ENCODE data around the gene NDUFA5. TPM values are rescaled to one million over a fixed set of nuclear protein-coding genes. Genes with fewer than 3 reads are reported as not detected.

Gene NDUFA5
- polyA plus RNA-seq, 1 of the 3 experiments (the other 2 are of a cell fraction): 10.9 TPM

GRCh38 chr7:123498601-123499000 is 59.0 kb downstream of the NDUFA5 start:
- H3K27ac ChIP-seq (ENCODE audit: low read depth in 2 of 2, low read length in 1 of 2): no peak overlapping the region
- no peaks in the 10 kb centered on the region for H3K9me2 ChIP-seq
- H3K27me3 ChIP-seq (ENCODE audit: insufficient read depth): no peaks in the 10 kb centered on the region
- no peak overlapping the region for H2AFZ ChIP-seq (ENCODE audit: low read depth)
- H3F3A ChIP-seq (replicated peaks; ENCODE audit: insufficient read depth): no peaks in the 10 kb centered on the region
- no peaks in the 10 kb centered on the region for H3K9me3 ChIP-seq
- H3K79me2 ChIP-seq (ENCODE audit: insufficient read depth): no peaks in the 10 kb centered on the region
- CTCF ChIA-PET: interaction anchor here (1.2 to 2.1 kb wide), 3 partner anchors 14 to 366 kb away, joined by 3 to 5 read pairs (median 5); no protein-coding TSS in a partner anchor
- no peaks in the 10 kb centered on the region for H4K20me1 ChIP-seq (ENCODE audit: insufficient read depth)
- POLR2A ChIA-PET: no interaction called here
- H3K4me1 ChIP-seq (ENCODE audit: control insufficient read depth in 1 of 2, insufficient read depth in 2 of 2, low read depth in 1 of 2, low read length in 1 of 2): no peaks in the 10 kb centered on the region; a peak in 1 of 4 replicates
- DNase-seq: no peak
- H3K4me3 ChIP-seq (ENCODE audit: low read depth in 2 of 2, low read length in 1 of 2): no peak overlapping the region
- no peaks in the 10 kb centered on the region for H3K36me3 ChIP-seq (replicated peaks in 1 of 2; ENCODE audit: control insufficient read depth in 1 of 2, insufficient read depth in 2 of 2, low read length in 1 of 2)
- no peak overlapping the region for H3K9ac ChIP-seq
- WGBS (ENCODE audit: low lambda C conversion rate): 40% methylated on average over 2 of the region's 2 CpGs
- TF ChIP-seq FOXM1 (IDR thresholded peaks at IDR 0.05; ENCODE audit: low read depth): no peak
- TF ChIP-seq GATA2 (CRISPR knock-in tag; IDR thresholded peaks at IDR 0.05): no peak
- TF ChIP-seq YY1 (IDR thresholded peaks at IDR 0.05; ENCODE audit: low read depth): no peak
- no peak for TF ChIP-seq MXI1 (IDR thresholded peaks at IDR 0.05; ENCODE audit: low read depth, low read length)
- TF ChIP-seq REST (IDR thresholded peaks at IDR 0.05; ENCODE audit: low read depth, low read length): no peak
- TF ChIP-seq MAX (IDR thresholded peaks at IDR 0.05; ENCODE audit: low read depth): no peak
- TF ChIP-seq GABPA (IDR thresholded peaks at IDR 0.05; ENCODE audit: low read depth): no peak
- no peak for TF ChIP-seq NFIC (IDR thresholded peaks at IDR 0.05; ENCODE audit: borderline replicate concordance)
- TF ChIP-seq RXRA (IDR thresholded peaks at IDR 0.05; ENCODE audit: borderline replicate concordance, low read depth): no peak
- TF ChIP-seq TAF1 (IDR thresholded peaks at IDR 0.05; ENCODE audit: borderline replicate concordance, low read depth, low read length): no peak
- TF ChIP-seq EZH2phosphoT487 (IDR thresholded peaks at IDR 0.05; ENCODE audit: borderline replicate concordance, low read depth): no peak
- no peak for TF ChIP-seq POLR2AphosphoS5 (IDR thresholded peaks at IDR 0.05; ENCODE audit: low read depth, low read length)
- TF ChIP-seq ELF1 (IDR thresholded peaks at IDR 0.05): no peak
- TF ChIP-seq ZBTB33 (IDR thresholded peaks at IDR 0.05; ENCODE audit: borderline replicate concordance, low read depth): no peak
- no peak overlapping the region for H3K4me2 ChIP-seq
